Measurements from ENCODE around the gene MYO5C. TPM values are rescaled to one million over a fixed set of nuclear protein-coding genes. Genes with fewer than 3 reads are reported as not detected.

MYO5C gene
- total and polyA plus RNA-seq, 2 of the 13 experiments (the other 11 are each of a cell fraction or from before 2014, with no cell fraction given), result 15.7 to 23.7 TPM

GRCh38 chr15:52251144-52251860, 44.3 kb downstream of the MYO5C start (continued):
- TF ChIP-seq TCF7 (IDR thresholded peaks at IDR 0.05; ENCODE audit: low read depth) (peak; percentile 68), ZNF580 (CRISPR knock-in tag; IDR thresholded peaks at IDR 0.05; ENCODE audit: borderline replicate concordance, low read depth) (no peak), ARID5B (CRISPR knock-in tag; IDR thresholded peaks at IDR 0.05) (peak; percentile 47; the same call in 1 of the 2 replicates), SP5 (CRISPR knock-in tag; IDR thresholded peaks at IDR 0.05; ENCODE audit: borderline replicate concordance, low read depth) (no peak), FOXA1 (IDR thresholded peaks at IDR 0.05) (no peak), FOXA1 (CRISPR knock-in tag; IDR thresholded peaks at IDR 0.05) (peak; percentile 22; the same call in 1 of the 2 replicates), HHEX (CRISPR knock-in tag; IDR thresholded peaks at IDR 0.05) (0 out of 2 replicates have a peak, but pooled peaks have one; percentile 23), HDAC2 (CRISPR knock-in tag; IDR thresholded peaks at IDR 0.05) (no peak), LRRFIP1 (CRISPR knock-in tag; conservative IDR thresholded peaks at IDR 0.05) (no peak), NFE2L1 (CRISPR knock-in tag; IDR thresholded peaks at IDR 0.05; ENCODE audit: borderline replicate concordance) (no peak), EP300 (IDR thresholded peaks at IDR 0.05; ENCODE audit: low read depth in 2 of 2, low read length in 2 of 2) (no peak), EP300 (CRISPR knock-in tag; IDR thresholded peaks at IDR 0.05; ENCODE audit: borderline replicate concordance) (peak; percentile 63; the same call in 1 of the 2 replicates), RORA (CRISPR knock-in tag; IDR thresholded peaks at IDR 0.05) (no peak)
- TF ChIP-seq, protein P1, sequence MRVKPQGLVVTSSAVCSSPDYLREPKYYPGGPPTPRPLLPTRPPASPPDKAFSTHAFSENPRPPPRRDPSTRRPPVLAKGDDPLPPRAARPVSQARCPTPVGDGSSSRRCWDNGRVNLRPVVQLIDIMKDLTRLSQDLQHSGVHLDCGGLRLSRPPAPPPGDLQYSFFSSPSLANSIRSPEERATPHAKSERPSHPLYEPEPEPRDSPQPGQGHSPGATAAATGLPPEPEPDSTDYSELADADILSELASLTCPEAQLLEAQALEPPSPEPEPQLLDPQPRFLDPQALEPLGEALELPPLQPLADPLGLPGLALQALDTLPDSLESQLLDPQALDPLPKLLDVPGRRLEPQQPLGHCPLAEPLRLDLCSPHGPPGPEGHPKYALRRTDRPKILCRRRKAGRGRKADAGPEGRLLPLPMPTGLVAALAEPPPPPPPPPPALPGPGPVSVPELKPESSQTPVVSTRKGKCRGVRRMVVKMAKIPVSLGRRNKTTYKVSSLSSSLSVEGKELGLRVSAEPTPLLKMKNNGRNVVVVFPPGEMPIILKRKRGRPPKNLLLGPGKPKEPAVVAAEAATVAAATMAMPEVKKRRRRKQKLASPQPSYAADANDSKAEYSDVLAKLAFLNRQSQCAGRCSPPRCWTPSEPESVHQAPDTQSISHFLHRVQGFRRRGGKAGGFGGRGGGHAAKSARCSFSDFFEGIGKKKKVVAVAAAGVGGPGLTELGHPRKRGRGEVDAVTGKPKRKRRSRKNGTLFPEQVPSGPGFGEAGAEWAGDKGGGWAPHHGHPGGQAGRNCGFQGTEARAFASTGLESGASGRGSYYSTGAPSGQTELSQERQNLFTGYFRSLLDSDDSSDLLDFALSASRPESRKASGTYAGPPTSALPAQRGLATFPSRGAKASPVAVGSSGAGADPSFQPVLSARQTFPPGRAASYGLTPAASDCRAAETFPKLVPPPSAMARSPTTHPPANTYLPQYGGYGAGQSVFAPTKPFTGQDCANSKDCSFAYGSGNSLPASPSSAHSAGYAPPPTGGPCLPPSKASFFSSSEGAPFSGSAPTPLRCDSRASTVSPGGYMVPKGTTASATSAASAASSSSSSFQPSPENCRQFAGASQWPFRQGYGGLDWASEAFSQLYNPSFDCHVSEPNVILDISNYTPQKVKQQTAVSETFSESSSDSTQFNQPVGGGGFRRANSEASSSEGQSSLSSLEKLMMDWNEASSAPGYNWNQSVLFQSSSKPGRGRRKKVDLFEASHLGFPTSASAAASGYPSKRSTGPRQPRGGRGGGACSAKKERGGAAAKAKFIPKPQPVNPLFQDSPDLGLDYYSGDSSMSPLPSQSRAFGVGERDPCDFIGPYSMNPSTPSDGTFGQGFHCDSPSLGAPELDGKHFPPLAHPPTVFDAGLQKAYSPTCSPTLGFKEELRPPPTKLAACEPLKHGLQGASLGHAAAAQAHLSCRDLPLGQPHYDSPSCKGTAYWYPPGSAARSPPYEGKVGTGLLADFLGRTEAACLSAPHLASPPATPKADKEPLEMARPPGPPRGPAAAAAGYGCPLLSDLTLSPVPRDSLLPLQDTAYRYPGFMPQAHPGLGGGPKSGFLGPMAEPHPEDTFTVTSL (CRISPR knock-in tag; IDR thresholded peaks at IDR 0.05; ENCODE audit: borderline replicate concordance), result no peak
- TF ChIP-seq, protein P2, sequence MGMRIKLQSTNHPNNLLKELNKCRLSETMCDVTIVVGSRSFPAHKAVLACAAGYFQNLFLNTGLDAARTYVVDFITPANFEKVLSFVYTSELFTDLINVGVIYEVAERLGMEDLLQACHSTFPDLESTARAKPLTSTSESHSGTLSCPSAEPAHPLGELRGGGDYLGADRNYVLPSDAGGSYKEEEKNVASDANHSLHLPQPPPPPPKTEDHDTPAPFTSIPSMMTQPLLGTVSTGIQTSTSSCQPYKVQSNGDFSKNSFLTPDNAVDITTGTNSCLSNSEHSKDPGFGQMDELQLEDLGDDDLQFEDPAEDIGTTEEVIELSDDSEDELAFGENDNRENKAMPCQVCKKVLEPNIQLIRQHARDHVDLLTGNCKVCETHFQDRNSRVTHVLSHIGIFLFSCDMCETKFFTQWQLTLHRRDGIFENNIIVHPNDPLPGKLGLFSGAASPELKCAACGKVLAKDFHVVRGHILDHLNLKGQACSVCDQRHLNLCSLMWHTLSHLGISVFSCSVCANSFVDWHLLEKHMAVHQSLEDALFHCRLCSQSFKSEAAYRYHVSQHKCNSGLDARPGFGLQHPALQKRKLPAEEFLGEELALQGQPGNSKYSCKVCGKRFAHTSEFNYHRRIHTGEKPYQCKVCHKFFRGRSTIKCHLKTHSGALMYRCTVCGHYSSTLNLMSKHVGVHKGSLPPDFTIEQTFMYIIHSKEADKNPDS (CRISPR knock-in tag; IDR thresholded peaks at IDR 0.05), result no peak
